ENCODE measurements around the gene TXNDC2.
"Not testable (repeated sequence)": the region's sequence is repeated elsewhere in the genome, so short reads cannot be mapped to it uniquely, and the experiment has no call there.

- TF ChIP-seq EZH2 (IDR thresholded peaks at IDR 0.05; ENCODE audit: insufficient read depth, poor library complexity, severe bottlenecking); EZH2phosphoT487 (IDR thresholded peaks at IDR 0.05; ENCODE audit: insufficient read depth, low read depth): not testable (repeated sequence)
Observed at GRCh38 chr18:9857479-9857998, 28.2 kb upstream of the TXNDC2 start.
